ENCODE data around the gene POU3F2. TPM values are rescaled to one million over a fixed set of nuclear protein-coding genes. Genes with fewer than 3 reads are reported as not detected.

The POU3F2 gene
- total RNA-seq, 1 experiment from 2014 or later: 25.5 TPM

- POLR2A ChIA-PET (ENCODE audit: low non-redundant PET): no interaction called here
- H3K27ac ChIP-seq (ENCODE audit: low read depth, low read length, poor library complexity, severe bottlenecking): no peak overlapping the region
- DNase-seq (ENCODE audit: low spot score): no peak
Measured at GRCh38 chr6:98828211-98828788, 6.1 kb upstream of the POU3F2 start.

GRCh38 chr6:98828941-98829411, 5.4 kb upstream of the POU3F2 start:
- no peak overlapping the region for H3K27ac ChIP-seq (ENCODE audit: low read depth, low read length, poor library complexity, severe bottlenecking)
- H3K4me1 ChIP-seq (ENCODE audit: insufficient read depth, low read length, poor library complexity, severe bottlenecking): peaks cover 3% of the 10 kb centered on the region
- no peak for DNase-seq (ENCODE audit: low spot score)
- CTCF ChIA-PET: no interaction called here
- no peaks in the 10 kb centered on the region for H3K36me3 ChIP-seq (ENCODE audit: insufficient read depth, low read length, poor library complexity, severe bottlenecking)
- intact Hi-C loops (cut with micrococcal nuclease; ENCODE audit: unreplicated experiment): no loop called here
- no TSS peak for BruUV-seq (replicated peaks)
- no peak overlapping the region for H3K4me3 ChIP-seq (ENCODE audit: low read depth, low read length, poor library complexity, severe bottlenecking)
- no peaks in the 10 kb centered on the region for H3K9me3 ChIP-seq (ENCODE audit: low read depth, low read length, poor library complexity, severe bottlenecking)
- POLR2A ChIA-PET (ENCODE audit: low non-redundant PET): no interaction called here
- no peak for TF ChIP-seq EZH2 (IDR thresholded peaks at IDR 0.05; ENCODE audit: borderline replicate concordance, low read depth, low read length, poor library complexity, severe bottlenecking)
- no peak for TF ChIP-seq CTCF (conservative IDR thresholded peaks at IDR 0.05; ENCODE audit: low read depth, low read length)
- H3K27me3 ChIP-seq (replicated peaks; ENCODE audit: insufficient read depth, low read depth, low read length, poor library complexity): no peaks in the 10 kb centered on the region

More at GRCh38 chr6:98828211-98828788, 6.1 kb upstream of the POU3F2 start:
- TF ChIP-seq CTCF (conservative IDR thresholded peaks at IDR 0.05; ENCODE audit: low read depth, low read length): no peak
- no peak for TF ChIP-seq EZH2 (IDR thresholded peaks at IDR 0.05; ENCODE audit: borderline replicate concordance, low read depth, low read length, poor library complexity, severe bottlenecking)
- CTCF ChIA-PET: no interaction called here
- intact Hi-C loops (cut with micrococcal nuclease; ENCODE audit: unreplicated experiment): no loop called here
- H3K4me3 ChIP-seq (ENCODE audit: low read depth, low read length, poor library complexity, severe bottlenecking): no peak overlapping the region
- BruUV-seq (replicated peaks): no TSS peak
- no peaks in the 10 kb centered on the region for H3K9me3 ChIP-seq (ENCODE audit: low read depth, low read length, poor library complexity, severe bottlenecking)
- peaks cover 3% of the 10 kb centered on the region for H3K4me1 ChIP-seq (ENCODE audit: insufficient read depth, low read length, poor library complexity, severe bottlenecking)
- no peaks in the 10 kb centered on the region for H3K27me3 ChIP-seq (replicated peaks; ENCODE audit: insufficient read depth, low read depth, low read length, poor library complexity)
- H3K36me3 ChIP-seq (ENCODE audit: insufficient read depth, low read length, poor library complexity, severe bottlenecking): no peaks in the 10 kb centered on the region

GRCh38 chr6:98830146-98830545, 4.2 kb upstream of the POU3F2 start:
- no peak for TF ChIP-seq CTCF (conservative IDR thresholded peaks at IDR 0.05; ENCODE audit: low read depth, low read length)
- no peak for TF ChIP-seq EZH2 (IDR thresholded peaks at IDR 0.05; ENCODE audit: borderline replicate concordance, low read depth, low read length, poor library complexity, severe bottlenecking)
- H3K27me3 ChIP-seq (replicated peaks; ENCODE audit: insufficient read depth, low read depth, low read length, poor library complexity): no peaks in the 10 kb centered on the region
- no peaks in the 10 kb centered on the region for H3K36me3 ChIP-seq (ENCODE audit: insufficient read depth, low read length, poor library complexity, severe bottlenecking)
- BruUV-seq (replicated peaks): no TSS peak
- intact Hi-C loops (cut with micrococcal nuclease; ENCODE audit: unreplicated experiment): loop anchor here (5.0 to 10.0 kb wide), 3 partner anchors 255 to 1365 kb away; no protein-coding TSS in a partner anchor
- peaks cover 3% of the 10 kb centered on the region for H3K4me1 ChIP-seq (ENCODE audit: insufficient read depth, low read length, poor library complexity, severe bottlenecking)
- H3K9me3 ChIP-seq (ENCODE audit: low read depth, low read length, poor library complexity, severe bottlenecking): no peaks in the 10 kb centered on the region
- no peak overlapping the region for H3K4me3 ChIP-seq (ENCODE audit: low read depth, low read length, poor library complexity, severe bottlenecking)
- CTCF ChIA-PET: no interaction called here
- POLR2A ChIA-PET (ENCODE audit: low non-redundant PET): no interaction called here
- H3K27ac ChIP-seq (ENCODE audit: low read depth, low read length, poor library complexity, severe bottlenecking): no peak overlapping the region
- DNase-seq (ENCODE audit: low spot score): no peak

Data from A673 (cell line).